NCI-H446 treated with DMSO at 0.1 percent for 48 hours (cell line): Measurements from ENCODE around the gene KCNQ4.
A peak's percentile ranks its signal among the peaks of the same experiment; 100 is the strongest.

Experiments
- DNase-seq: peaks from one replicate; lab custom pipeline; 2025; lab: John Stamatoyannopoulos, UW

Gene KCNQ4

DNA sequence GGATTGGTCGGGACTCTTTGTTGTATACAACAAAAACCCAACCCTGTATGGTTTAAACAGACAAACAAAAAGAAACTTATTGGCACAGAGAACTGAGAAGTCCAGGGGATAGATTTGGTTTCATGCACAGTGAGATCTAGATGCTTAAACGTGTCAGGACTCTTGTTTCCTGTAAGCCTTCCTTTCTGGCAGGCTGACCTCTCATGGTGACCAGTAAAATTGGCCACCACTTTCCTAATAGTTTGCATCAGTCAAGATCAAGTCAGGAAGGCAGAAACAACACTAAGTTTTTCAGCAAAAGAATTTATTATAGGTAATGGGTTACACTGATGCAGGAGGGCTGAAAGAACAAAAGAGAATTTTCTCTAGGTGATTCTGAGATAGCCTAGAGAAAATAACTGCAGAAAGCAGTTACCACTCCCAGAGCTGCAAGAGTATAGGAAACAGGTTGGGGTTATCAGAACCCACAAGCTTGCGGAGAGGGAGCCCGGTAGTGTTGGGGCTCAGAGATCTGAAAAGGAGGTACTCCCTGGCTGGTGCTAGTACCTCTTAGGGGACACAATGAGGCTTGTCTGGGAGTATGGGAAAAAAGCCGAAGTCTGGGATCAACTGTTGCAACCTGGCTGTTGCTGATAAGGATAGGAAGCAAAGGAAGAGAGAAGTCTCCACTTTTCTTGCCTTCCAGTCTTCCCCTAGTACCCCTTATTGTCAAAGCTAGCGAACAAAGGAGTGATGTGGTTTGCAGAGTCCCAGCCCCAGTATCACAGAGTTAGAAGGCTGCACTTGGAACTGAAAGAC is 57.1 kb downstream of the KCNQ4 start:
- no peak for DNase-seq

DNA sequence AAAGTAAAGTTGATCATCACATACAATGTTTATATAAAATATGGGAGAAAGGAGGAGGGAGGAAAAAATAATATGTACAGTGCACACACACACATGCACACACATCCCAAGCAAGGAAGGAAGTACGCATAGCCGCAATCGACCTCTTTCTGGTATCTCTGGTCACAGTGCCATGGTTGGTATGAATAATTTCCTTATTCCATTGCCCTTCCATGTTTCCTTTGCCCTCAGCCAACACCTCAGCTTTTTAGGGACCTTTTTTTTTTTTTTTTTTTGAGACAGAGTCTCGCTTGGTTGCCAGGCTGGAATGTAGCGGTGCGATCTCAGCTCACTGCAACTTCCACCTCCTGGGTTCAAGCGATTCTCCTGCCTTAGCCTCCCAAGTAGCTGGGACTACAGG is 58.0 kb downstream of the KCNQ4 start:
- DNase-seq: no peak

DNA sequence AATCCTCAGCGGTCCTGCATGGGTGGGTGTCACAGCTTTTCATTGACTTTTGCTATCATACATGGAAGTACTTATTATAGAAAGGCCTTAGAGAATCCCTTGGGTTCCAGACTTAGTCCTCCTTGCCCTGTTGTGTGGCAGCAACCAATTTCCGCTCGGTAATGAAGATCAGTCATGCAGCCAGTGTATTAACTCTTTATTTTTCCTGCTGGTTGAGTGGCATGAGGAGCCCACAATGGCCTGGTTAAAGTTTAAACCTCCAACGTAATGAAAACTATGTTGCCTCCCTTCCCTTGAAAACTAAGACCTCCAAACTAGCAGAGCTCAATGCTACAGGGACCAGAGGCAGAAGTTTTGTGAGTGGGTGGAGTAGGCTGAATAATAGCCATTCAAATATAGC is 58.6 kb downstream of the KCNQ4 start:
- DNase-seq: no peak

DNA sequence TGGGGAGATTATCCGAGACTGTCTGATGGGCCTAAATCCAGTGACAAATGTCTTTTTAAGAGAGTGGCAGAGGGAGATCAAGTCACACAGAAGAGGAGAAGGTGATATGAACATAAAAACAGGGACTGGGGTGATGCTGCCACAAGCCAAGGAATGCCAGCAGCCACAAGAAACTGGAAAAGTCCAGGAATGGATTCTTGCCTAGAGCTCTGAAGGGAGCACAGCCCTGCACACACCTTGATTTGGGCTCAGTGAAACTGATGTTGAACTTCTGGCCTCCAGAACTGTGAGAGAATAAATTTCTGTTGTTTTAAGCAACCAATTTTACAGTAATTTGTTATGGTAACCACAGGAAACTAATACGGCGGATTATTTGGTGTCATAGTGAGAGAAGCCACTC is 59.1 kb downstream of the KCNQ4 start:
- DNase-seq: no peak

DNA sequence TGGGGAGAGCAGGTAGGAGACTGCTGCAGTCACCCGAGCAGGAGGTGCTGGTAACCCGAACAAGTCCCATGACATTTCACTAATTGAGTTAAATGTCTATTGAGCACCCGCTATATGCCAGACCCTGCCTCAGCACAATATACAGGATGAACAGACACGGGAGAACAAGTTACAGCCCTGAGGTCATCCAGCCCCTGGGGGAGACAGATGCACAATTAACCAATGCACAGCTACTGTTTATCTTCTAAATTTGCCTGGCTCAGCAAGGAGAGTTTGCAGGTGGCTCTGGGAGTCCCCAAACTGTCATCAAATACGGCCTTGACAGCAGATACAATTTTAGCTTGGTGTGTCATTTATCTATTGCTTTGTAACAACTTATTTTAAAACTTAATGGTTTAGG is 60.5 kb downstream of the KCNQ4 start:
- DNase-seq: no peak

GRCh38 chr1:40844887-40845878 is 61.6 kb downstream of the KCNQ4 start:
- DNase-seq: no peak

DNA sequence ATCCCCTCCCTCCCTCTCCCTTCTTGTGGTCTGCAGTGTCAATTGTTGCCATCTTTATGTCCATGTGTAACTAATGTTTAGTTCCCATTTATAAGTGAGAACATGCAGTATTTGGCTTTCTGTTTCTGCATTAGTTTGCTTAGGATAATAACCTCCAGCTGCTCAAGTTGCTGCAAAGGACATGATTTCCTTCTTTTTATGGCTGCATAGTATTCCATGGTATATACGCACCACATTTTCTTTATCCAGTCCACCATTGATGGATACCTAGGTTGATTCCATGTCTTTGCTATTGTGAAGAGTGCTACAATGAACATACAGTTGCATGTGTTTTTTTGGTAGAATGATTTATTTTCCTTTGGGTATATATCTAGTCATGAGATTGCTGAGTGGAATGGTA is 62.3 kb downstream of the KCNQ4 start:
- DNase-seq: no peak

DNA sequence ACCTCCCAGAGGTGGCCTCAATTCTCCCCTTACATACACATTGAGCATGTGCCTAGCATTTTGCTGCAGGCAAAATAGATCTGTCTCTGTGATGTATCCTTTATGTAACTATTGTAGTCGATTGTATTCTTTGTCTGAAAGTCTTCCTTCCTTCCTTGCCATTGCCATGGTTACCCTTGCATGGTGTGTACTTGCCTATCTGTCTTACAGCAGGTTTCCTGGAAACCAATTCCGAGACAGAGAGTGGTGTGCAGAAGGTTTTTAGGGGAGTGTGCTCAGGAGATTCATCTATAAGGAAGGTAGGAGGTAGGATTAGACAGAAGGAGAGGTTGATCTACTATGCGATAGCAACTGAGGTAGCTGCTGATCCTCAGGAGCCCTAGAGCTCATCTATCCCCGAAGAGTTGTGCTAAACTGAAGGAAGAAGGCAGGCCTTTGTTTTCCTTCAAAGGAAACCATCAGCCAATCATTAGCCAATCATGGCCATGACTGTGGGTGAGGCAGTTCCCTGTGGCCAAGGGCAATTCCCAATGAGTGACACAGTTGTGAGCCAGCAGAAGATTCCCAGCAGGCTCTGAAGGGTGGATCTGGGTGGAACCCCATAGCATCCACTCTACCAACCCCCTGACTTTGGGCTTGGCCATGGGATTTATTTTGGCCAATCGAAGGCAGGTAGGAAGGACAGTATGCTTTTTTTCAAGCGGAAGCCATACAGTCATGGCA is 63.6 kb downstream of the KCNQ4 start:
- DNase-seq: no peak

GRCh38 chr1:40848530-40849189 is 65.1 kb downstream of the KCNQ4 start:
- peak; percentile 11 for DNase-seq

- no peak for DNase-seq
Measured at GRCh38 chr1:40849801-40850592, 66.4 kb downstream of the KCNQ4 start.

GRCh38 chr1:40851643-40852042 is 68.1 kb downstream of the KCNQ4 start:
- DNase-seq: no peak

GRCh38 chr1:40853113-40853884 is 69.7 kb downstream of the KCNQ4 start:
- DNase-seq: no peak

DNA sequence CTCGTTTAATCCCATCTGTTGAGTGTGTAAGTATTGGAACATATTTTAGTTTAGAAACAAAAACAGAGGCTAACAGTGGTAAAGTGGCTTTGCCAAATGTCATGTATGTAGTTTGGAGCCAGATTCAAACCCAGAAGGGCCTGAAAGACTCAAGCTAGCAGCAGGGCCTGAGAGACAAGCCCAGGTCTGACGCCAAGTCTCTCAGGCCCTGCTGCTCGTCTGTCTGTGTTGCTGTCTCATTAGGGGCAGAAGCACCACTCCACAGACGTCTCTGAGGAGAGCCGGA is 70.2 kb downstream of the KCNQ4 start:
- DNase-seq: peak; percentile 99

DNA sequence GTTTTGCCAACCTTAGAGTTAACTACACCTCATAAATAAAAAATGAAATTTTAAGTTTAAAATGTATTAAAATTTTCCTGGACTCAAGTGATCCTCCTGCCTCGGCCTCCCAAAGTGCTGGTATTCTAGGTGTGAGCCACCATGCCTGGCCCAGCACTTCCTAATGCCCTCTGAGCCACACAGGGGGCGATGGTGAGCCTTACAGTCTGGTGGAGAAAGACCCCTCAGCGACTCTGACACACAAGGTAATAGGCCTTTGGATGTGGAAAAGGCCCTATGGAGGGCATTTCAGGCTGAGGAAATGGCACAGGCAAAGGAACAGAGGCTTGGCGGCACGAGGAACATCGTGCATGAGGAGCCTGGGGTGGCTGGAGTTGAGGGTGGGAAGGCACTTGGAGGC is 71.9 kb downstream of the KCNQ4 start:
- DNase-seq: no peak

DNA sequence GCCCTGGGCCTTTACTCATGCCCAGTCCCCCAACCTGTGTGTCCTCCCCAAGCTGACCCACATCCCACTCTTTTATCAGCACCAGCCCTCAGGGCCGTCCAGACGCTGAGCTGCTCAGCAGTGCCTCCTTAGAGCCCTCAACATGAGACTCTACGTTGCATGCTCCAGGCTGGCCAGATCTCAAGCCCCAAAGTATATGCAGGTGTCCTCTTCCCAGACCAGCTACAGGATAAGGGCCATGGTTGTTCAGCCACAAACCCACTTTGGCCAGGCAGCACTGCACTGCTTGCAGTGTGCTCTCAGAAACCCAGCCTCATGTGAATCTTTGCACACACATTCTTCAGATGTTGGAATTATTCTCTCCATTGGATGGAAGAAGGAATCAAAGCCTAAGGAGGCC is 72.5 kb downstream of the KCNQ4 start:
- no peak for DNase-seq

GRCh38 chr1:40856656-40857302 is 73.2 kb downstream of the KCNQ4 start:
- DNase-seq: no peak

DNA sequence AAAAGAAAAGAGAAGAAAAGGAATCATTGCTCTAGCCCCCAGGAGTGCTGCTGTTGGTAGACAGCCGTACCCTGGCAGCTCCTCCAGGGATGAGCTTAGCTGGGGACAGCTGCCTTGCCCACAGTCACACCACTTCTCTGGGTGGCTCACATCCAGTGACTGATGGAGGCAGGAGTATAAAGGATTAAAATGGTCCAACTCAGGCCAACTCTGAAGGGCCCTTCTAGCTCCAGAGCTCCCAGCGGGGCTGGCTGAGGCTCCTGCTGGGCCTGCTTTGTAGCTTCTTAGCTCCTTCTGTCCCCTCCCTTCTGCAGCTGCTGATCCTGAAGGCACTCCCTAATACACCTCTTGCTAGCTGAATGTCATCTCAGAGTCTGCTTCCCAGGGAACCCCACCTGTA is 74.2 kb downstream of the KCNQ4 start:
- peak; percentile 24 for DNase-seq

GRCh38 chr1:40858856-40859416 is 75.3 kb downstream of the KCNQ4 start:
- no peak for DNase-seq

DNA sequence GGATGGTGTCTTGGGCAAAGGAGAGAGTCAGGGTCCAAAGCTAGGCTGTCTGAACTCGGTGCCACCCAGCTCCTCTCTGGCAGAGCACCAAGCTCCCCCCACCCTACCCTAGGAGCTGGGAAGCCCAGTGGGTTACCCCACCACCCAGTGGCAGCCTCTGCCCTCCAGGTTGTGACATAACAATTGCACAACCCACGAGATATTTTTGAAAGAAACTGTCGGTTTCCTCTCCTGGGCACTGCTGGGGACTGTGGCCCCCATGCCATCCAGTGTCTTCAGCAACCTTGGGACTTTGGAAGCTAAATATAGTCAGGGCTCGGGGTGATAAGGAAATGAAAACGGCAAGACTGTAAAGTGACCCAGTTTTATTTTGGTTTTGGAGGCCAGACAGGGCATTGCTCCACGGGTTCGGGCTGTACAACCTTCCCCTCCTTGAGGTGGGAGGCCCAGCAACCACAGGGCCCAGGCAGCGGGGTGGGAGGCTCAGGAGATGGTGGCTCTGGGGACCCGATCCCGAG is 77.2 kb downstream of the KCNQ4 start:
- no peak for DNase-seq
